IPS-18c (cell line): Measurements from ENCODE around the gene TRAF3IP1.

Experiments used
- H3K4me3 ChIP-seq: 2 replicates; pipeline ENCODE4 v1.7.0; 2013; ENCODE audit warnings: low read depth, mild to moderate bottlenecking, low read length, moderate library complexity; ENCODE audit not compliant: insufficient read depth
- H3K9me3 ChIP-seq: one replicate; pipeline ENCODE4 v1.6.1; 2013; ENCODE audit warnings: mild to moderate bottlenecking, low read length, moderate library complexity; ENCODE audit not compliant: control insufficient read depth, insufficient read depth

TRAF3IP1 gene

GRCh38 chr2:238286095-238286494, 34.2 kb upstream of the TRAF3IP1 start:
- H3K4me3 ChIP-seq = no peak overlapping the region

GRCh38 chr2:238286551-238286950, 33.8 kb upstream of the TRAF3IP1 start:
- Histone ChIP-seq H3K9me3 (no peaks in the 10 kb centered on the region), H3K4me3 (no peak overlapping the region)

More at GRCh38 chr2:238286095-238286494, 34.2 kb upstream of the TRAF3IP1 start:
- no peaks in the 10 kb centered on the region for H3K9me3 ChIP-seq

GRCh38 chr2:238286987-238287736, 33.2 kb upstream of the TRAF3IP1 start:
- no peaks in the 10 kb centered on the region for H3K9me3 ChIP-seq
- peak overlapping the region; percentile 78; the same call in 1 of the 2 replicates for H3K4me3 ChIP-seq

GRCh38 chr2:238287737-238288649, 32.3 kb upstream of the TRAF3IP1 start, which contains the start of gene PER2:
TSS of gene PER2 (minus strand) at chr2:238288610. CDS start at chr2:238277936, 10,674 bp downstream.
- Histone ChIP-seq H3K9me3 (no peaks in the 10 kb centered on the region), H3K4me3 (peak within 1 kb of the TSS; percentile 78)

- H3K9me3 ChIP-seq = no peaks in the 10 kb centered on the region
- peak overlapping the region; percentile 78 for H3K4me3 ChIP-seq
Measured at GRCh38 chr2:238288650-238289573, 31.4 kb upstream of the TRAF3IP1 start.

GRCh38 chr2:238289574-238289973, 30.7 kb upstream of the TRAF3IP1 start:
- no peaks in the 10 kb centered on the region for H3K9me3 ChIP-seq
- peak overlapping the region; percentile 78 for H3K4me3 ChIP-seq

- no peaks in the 10 kb centered on the region for H3K9me3 ChIP-seq
- H3K4me3 ChIP-seq = no peak overlapping the region
Measured at GRCh38 chr2:238290091-238290509, 30.2 kb upstream of the TRAF3IP1 start.

- no peaks in the 10 kb centered on the region for H3K9me3 ChIP-seq
- H3K4me3 ChIP-seq = no peak overlapping the region
Measured at GRCh38 chr2:238290715-238291549, 29.4 kb upstream of the TRAF3IP1 start.

GRCh38 chr2:238291550-238292281, 28.6 kb upstream of the TRAF3IP1 start:
- H3K4me3 ChIP-seq = no peak overlapping the region
- H3K9me3 ChIP-seq = no peaks in the 10 kb centered on the region

GRCh38 chr2:238294046-238294392, 26.3 kb upstream of the TRAF3IP1 start:
- Histone ChIP-seq H3K4me3 (no peak overlapping the region), H3K9me3 (no peaks in the 10 kb centered on the region)

- Histone ChIP-seq H3K9me3 (no peaks in the 10 kb centered on the region), H3K4me3 (no peak overlapping the region)
Measured at GRCh38 chr2:238294393-238295143, 25.8 kb upstream of the TRAF3IP1 start.

GRCh38 chr2:238295144-238296112, 24.9 kb upstream of the TRAF3IP1 start:
- Histone ChIP-seq H3K4me3 (no peak overlapping the region), H3K9me3 (no peaks in the 10 kb centered on the region)

- no peak overlapping the region for H3K4me3 ChIP-seq
- no peaks in the 10 kb centered on the region for H3K9me3 ChIP-seq
Measured at GRCh38 chr2:238296638-238297457, 23.5 kb upstream of the TRAF3IP1 start.
